Activated CD8-positive, alpha-beta memory T cell treated with anti-CD3 and anti-CD28 coated beads, Interleukin-2, amount 50 U/mL, for 48 hours (primary cell): ENCODE results near the gene KIAA1958.

Experiments used
- DNase-seq: peaks from one replicate; pipeline ENCODE4 v3.0.0-alpha.2; 2020

The KIAA1958 gene

GRCh38 chr9:112605963-112606699, 119.5 kb downstream of the KIAA1958 start:
- no peak for DNase-seq

- DNase-seq: no peak
Observed at GRCh38 chr9:112608851-112609250, 122.2 kb downstream of the KIAA1958 start.

- DNase-seq: no peak
Observed at GRCh38 chr9:112615584-112616266, 129.1 kb downstream of the KIAA1958 start.

GRCh38 chr9:112617371-112617770, 130.7 kb downstream of the KIAA1958 start:
- no peak for DNase-seq

GRCh38 chr9:112618385-112619009, 131.9 kb downstream of the KIAA1958 start:
- DNase-seq: no peak

GRCh38 chr9:112620388-112620787, 133.8 kb downstream of the KIAA1958 start:
- no peak for DNase-seq

- DNase-seq: no peak
Observed at GRCh38 chr9:112621018-112621655, 134.5 kb downstream of the KIAA1958 start.

- no peak for DNase-seq
Observed at GRCh38 chr9:112623198-112623597, 136.6 kb downstream of the KIAA1958 start.

GRCh38 chr9:112624711-112625707, 138.4 kb downstream of the KIAA1958 start:
- DNase-seq: no peak

GRCh38 chr9:112629671-112630485, 143.3 kb downstream of the KIAA1958 start:
- DNase-seq: no peak

- DNase-seq: no peak
Observed at GRCh38 chr9:112631313-112632070, 144.9 kb downstream of the KIAA1958 start.

- no peak for DNase-seq
Observed at GRCh38 chr9:112640311-112640710, 153.7 kb downstream of the KIAA1958 start.

GRCh38 chr9:112642126-112642525, 155.5 kb downstream of the KIAA1958 start:
- DNase-seq: no peak

GRCh38 chr9:112647596-112647995, 161.0 kb downstream of the KIAA1958 start:
- DNase-seq: no peak

- DNase-seq: no peak
Observed at GRCh38 chr9:112648624-112649023, 162.0 kb downstream of the KIAA1958 start.

GRCh38 chr9:112654282-112654681, 167.7 kb downstream of the KIAA1958 start:
- no peak for DNase-seq

GRCh38 chr9:112655668-112656067, 169.0 kb downstream of the KIAA1958 start:
- DNase-seq: no peak

- DNase-seq: no peak
Observed at GRCh38 chr9:112659906-112660305, 173.3 kb downstream of the KIAA1958 start.

- DNase-seq: no peak
Observed at GRCh38 chr9:112663681-112664080, 177.1 kb downstream of the KIAA1958 start.

- DNase-seq: no peak
Observed at GRCh38 chr9:112664531-112664930, 177.9 kb downstream of the KIAA1958 start.

- no peak for DNase-seq
Observed at GRCh38 chr9:112665347-112665746, 178.7 kb downstream of the KIAA1958 start.
